Chondrocyte (in vitro differentiated cells): ENCODE results near the gene CST7. TPM values are rescaled to one million over a fixed set of nuclear protein-coding genes. Genes with fewer than 3 reads are reported as not detected.

Source experiments
- DNase-seq: peaks from one replicate; pipeline ENCODE4 v3.0.0; 2021; ENCODE audit warnings: mixed read lengths, low spot score
- H3K27ac Mint-ChIP-seq: one replicate; pipeline ENCODE4 v1.8.0; 2021; ENCODE audit warnings: mild to moderate bottlenecking, moderate library complexity, mixed read lengths; ENCODE audit not compliant: unreplicated experiment
- H3K27me3 Mint-ChIP-seq: 2 replicates; pipeline ENCODE4 v1.8.0; 2021; ENCODE audit warnings: low read depth, mixed read lengths
- H3K36me3 Mint-ChIP-seq: 2 replicates; pipeline ENCODE4 v1.8.0; 2021; ENCODE audit warnings: low read depth, mixed read lengths
- H3K4me1 Mint-ChIP-seq: 2 replicates; pipeline ENCODE4 v1.8.0; 2021; ENCODE audit warnings: low read depth, mild to moderate bottlenecking, mixed read lengths
- H3K4me3 Mint-ChIP-seq: one replicate; pipeline ENCODE4 v1.8.0; 2021; ENCODE audit warnings: mild to moderate bottlenecking, moderate library complexity, mixed read lengths; ENCODE audit not compliant: unreplicated experiment
- H3K9me3 Mint-ChIP-seq: 2 replicates; pipeline ENCODE4 v1.8.0; 2021; ENCODE audit warnings: low read depth, mixed read lengths
- CTCF ChIP-seq: fragments of 200-600 bp; sonication (generic); IDR thresholded peaks from 2 replicates; pipeline ENCODE4 v1.5.0; 2021; ENCODE audit warnings: antibody characterized with exemption, mild to moderate bottlenecking, moderate library complexity
- total RNA-seq: library from RNA; stranded (reverse); gene quantifications from 3 replicates; pipeline ENCODE4 v1.2.1, GENCODE V29; 2021

CST7 gene
- total RNA-seq, 1 donor from 2014 or later: not detected

DNA sequence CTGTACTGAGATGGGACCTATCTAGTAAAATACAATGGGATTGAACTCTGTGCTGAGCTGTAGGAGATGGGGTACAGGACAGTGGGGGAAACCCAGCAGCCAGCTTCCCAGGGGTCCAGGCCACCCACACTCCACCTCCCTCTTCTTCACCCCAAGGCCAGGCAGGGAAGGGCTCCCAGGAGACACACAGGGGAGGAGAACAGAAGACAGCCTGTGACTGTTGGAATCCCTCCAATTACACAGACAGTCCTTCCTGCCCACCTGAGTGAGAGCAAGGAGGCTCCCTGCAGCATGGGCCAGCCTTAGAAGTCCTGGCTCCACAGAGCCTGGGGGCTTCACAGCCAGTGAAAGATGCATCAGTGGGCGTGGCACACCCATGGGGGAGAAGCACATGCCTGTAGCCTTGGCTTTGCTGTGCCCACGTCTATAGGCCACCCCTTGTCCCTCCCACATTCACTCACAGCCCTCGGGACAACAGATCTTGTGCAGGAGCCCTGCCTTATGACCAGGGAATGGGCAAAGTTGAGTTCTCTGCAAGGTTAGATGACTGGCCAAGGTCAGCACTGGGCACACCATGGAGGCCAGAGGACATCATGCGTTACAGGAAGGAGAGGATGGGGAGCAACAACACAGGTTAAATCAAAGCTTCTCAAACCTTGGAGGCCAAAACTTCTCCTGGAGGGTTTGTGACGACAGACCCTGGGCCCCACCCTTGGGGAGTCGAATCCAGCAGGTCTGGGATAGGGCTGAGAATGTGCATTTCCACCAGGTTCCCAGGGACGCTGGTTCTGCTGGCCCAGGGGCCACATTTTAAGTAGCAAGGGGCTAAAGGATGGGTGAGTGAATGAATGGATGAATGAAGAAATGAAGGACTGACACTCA, 12.3 kb upstream of the CST7 start:
- no peak overlapping the region for H3K4me3 Mint-ChIP-seq
- no peaks in the 10 kb centered on the region for H3K27me3 Mint-ChIP-seq
- no peak for TF ChIP-seq CTCF
- H3K4me1 Mint-ChIP-seq: peaks cover 8% of the 10 kb centered on the region
- no peak for DNase-seq
- no peaks in the 10 kb centered on the region for H3K36me3 Mint-ChIP-seq
- no peak overlapping the region for H3K27ac Mint-ChIP-seq
- H3K9me3 Mint-ChIP-seq: peaks cover 15% of the 10 kb centered on the region

GRCh38 chr20:24937579-24937978, 11.5 kb upstream of the CST7 start:
- TF ChIP-seq CTCF: no peak
- H3K4me3 Mint-ChIP-seq: no peak overlapping the region
- no peaks in the 10 kb centered on the region for H3K27me3 Mint-ChIP-seq
- H3K9me3 Mint-ChIP-seq: peaks cover 17% of the 10 kb centered on the region
- H3K36me3 Mint-ChIP-seq: peaks cover 1% of the 10 kb centered on the region
- H3K4me1 Mint-ChIP-seq: no peaks in the 10 kb centered on the region
- H3K27ac Mint-ChIP-seq: no peak overlapping the region
- no peak for DNase-seq

GRCh38 chr20:24938498-24938897, 10.6 kb upstream of the CST7 start:
- Mint-ChIP-seq H3K27me3 (no peaks in the 10 kb centered on the region), H3K27ac (no peak overlapping the region), H3K4me3 (no peak overlapping the region), H3K36me3 (peaks cover 1% of the 10 kb centered on the region), H3K9me3 (peaks cover 17% of the 10 kb centered on the region), H3K4me1 (no peaks in the 10 kb centered on the region)
- TF ChIP-seq CTCF: no peak
- DNase-seq: no peak

- H3K9me3 Mint-ChIP-seq: peaks cover 17% of the 10 kb centered on the region
- peaks cover 1% of the 10 kb centered on the region for H3K36me3 Mint-ChIP-seq
- no peak overlapping the region for H3K4me3 Mint-ChIP-seq
- H3K27ac Mint-ChIP-seq: no peak overlapping the region
- peaks cover 1% of the 10 kb centered on the region for H3K27me3 Mint-ChIP-seq
- H3K4me1 Mint-ChIP-seq: no peaks in the 10 kb centered on the region
- TF ChIP-seq CTCF: no peak
- no peak for DNase-seq
These were observed 10.0 kb upstream of the CST7 start for GRCh38 chr20:24939036-24939435.

DNA sequence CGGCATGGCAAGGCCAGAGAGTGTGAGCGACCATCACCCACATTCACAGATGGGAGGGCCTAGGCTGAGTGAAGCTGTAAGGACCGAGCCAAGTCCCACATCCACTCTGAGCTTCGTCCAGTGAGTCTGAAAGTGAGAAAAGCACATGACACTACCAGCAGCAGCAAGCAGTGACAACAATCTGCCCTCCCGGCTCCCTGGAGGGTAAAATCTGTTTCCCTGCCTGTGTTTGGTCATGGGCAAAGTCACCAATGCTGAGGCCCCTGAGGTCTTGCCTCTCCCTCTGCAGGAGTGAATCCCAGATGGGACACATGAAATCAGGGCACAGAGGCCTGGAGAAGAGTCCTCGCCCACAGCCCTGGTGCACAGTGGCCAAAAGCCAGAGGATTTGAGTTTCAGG, 6.4 kb upstream of the CST7 start:
- no peak for DNase-seq
- H3K4me1 Mint-ChIP-seq: no peaks in the 10 kb centered on the region
- no peak for TF ChIP-seq CTCF
- no peak overlapping the region for H3K27ac Mint-ChIP-seq
- peaks cover 40% of the 10 kb centered on the region for H3K9me3 Mint-ChIP-seq
- H3K36me3 Mint-ChIP-seq: peaks cover 16% of the 10 kb centered on the region
- no peak overlapping the region for H3K4me3 Mint-ChIP-seq
- H3K27me3 Mint-ChIP-seq: peaks cover 22% of the 10 kb centered on the region
